Activated CD4-positive, alpha-beta T cell treated with anti-CD3 and anti-CD28 coated beads, Interleukin-2, amount 10 ng/mL, durations not matched to agents 24 days and 14 days (primary cell): ENCODE measurements around the gene NCR3LG1. TPM values are rescaled to one million over a fixed set of nuclear protein-coding genes. Genes with fewer than 3 reads are reported as not detected.

Source experiments
- DNase-seq: peaks from one replicate; pipeline ENCODE4 v3.0.0; 2022
- H3K27ac Mint-ChIP-seq: one replicate; pipeline ENCODE4 v1.8.0; 2022; ENCODE audit warnings: mild to moderate bottlenecking, mixed read lengths
- H3K27me3 Mint-ChIP-seq: one replicate; pipeline ENCODE4 v1.8.0; 2022; ENCODE audit warnings: mixed read lengths
- H3K36me3 Mint-ChIP-seq: one replicate; pipeline ENCODE4 v1.8.0; 2022; ENCODE audit warnings: low read depth, mild to moderate bottlenecking, mixed read lengths
- H3K4me1 Mint-ChIP-seq: one replicate; pipeline ENCODE4 v1.8.0; 2021; ENCODE audit warnings: mixed read lengths
- H3K4me3 Mint-ChIP-seq: one replicate; pipeline ENCODE4 v1.8.0; 2022; ENCODE audit warnings: mild to moderate bottlenecking, moderate library complexity, mixed read lengths
- H3K9me3 Mint-ChIP-seq: one replicate; pipeline ENCODE4 v1.8.0; 2021; ENCODE audit warnings: mixed read lengths
- intact Hi-C: fragments of 100-400 bp; cut with micrococcal nuclease; formaldehyde crosslinking; loops from one replicate; pipeline ENCODE4 v1.15.1; 2023
- total RNA-seq: library from RNA; stranded (reverse); gene quantifications from 2 replicates; pipeline ENCODE4 v1.2.3, GENCODE V29; 2022

NCR3LG1 gene
- total RNA-seq, result 4.4 and 4.5 TPM in 2 replicates

- no peaks in the 10 kb centered on the region for H3K9me3 Mint-ChIP-seq
- H3K36me3 Mint-ChIP-seq, result peaks cover 5% of the 10 kb centered on the region
- intact Hi-C loops, result loop anchor here (1.0 to 5.0 kb wide), 2 partner anchors 75 to 274 kb away; partner anchors contain the start of genes NUCB2 and RPS13
- peaks cover 27% of the 10 kb centered on the region for H3K4me1 Mint-ChIP-seq
- H3K27me3 Mint-ChIP-seq, result peaks cover 33% of the 10 kb centered on the region
- peak within 1 kb of the TSS; percentile 92 for H3K27ac Mint-ChIP-seq
- DNase-seq, result peak; percentile 86
- peak within 1 kb of the TSS; percentile 93 for H3K4me3 Mint-ChIP-seq
Measured at GRCh38 chr11:17351510-17352176, at the start of gene NCR3LG1. NCR3LG1 (plus strand) TSS chr11:17351800; CDS start chr11:17351970, 170 bp downstream.

- Mint-ChIP-seq H3K4me1 (no peaks in the 10 kb centered on the region), H3K9me3 (no peaks in the 10 kb centered on the region), H3K27me3 (no peaks in the 10 kb centered on the region), H3K36me3 (peaks cover 25% of the 10 kb centered on the region), H3K27ac (no peak overlapping the region), H3K4me3 (no peak overlapping the region)
- intact Hi-C loops, result loop anchor here (2.0 kb wide), 2 partner anchors 15 to 37 kb away; partner anchors contain the start of gene NUCB2
- no peak for DNase-seq
Measured at GRCh38 chr11:17313349-17314231, 38.0 kb upstream of the NCR3LG1 start.

GRCh38 chr11:17314232-17314547 is 37.4 kb upstream of the NCR3LG1 start:
- no peaks in the 10 kb centered on the region for H3K4me1 Mint-ChIP-seq
- peaks cover 30% of the 10 kb centered on the region for H3K36me3 Mint-ChIP-seq
- H3K4me3 Mint-ChIP-seq, result no peak overlapping the region
- H3K27me3 Mint-ChIP-seq, result no peaks in the 10 kb centered on the region
- H3K9me3 Mint-ChIP-seq, result no peaks in the 10 kb centered on the region
- intact Hi-C loops, result loop anchor here (2.0 kb wide), 2 partner anchors 15 to 37 kb away; partner anchors contain the start of gene NUCB2
- H3K27ac Mint-ChIP-seq, result no peak overlapping the region
- peak; percentile 41 for DNase-seq

- H3K36me3 Mint-ChIP-seq, result peaks cover 33% of the 10 kb centered on the region
- intact Hi-C loops, result loop anchor here (2.0 kb wide), 2 partner anchors 16 to 38 kb away; partner anchors contain the start of gene NUCB2
- H3K4me1 Mint-ChIP-seq, result no peaks in the 10 kb centered on the region
- no peak overlapping the region for H3K27ac Mint-ChIP-seq
- no peaks in the 10 kb centered on the region for H3K9me3 Mint-ChIP-seq
- DNase-seq, result no peak
- no peaks in the 10 kb centered on the region for H3K27me3 Mint-ChIP-seq
- no peak overlapping the region for H3K4me3 Mint-ChIP-seq
Measured at GRCh38 chr11:17314904-17315426, 36.6 kb upstream of the NCR3LG1 start.

- Mint-ChIP-seq H3K36me3 (peaks cover 51% of the 10 kb centered on the region), H3K4me3 (no peak overlapping the region), H3K27me3 (no peaks in the 10 kb centered on the region), H3K9me3 (peaks cover 5% of the 10 kb centered on the region), H3K27ac (no peak overlapping the region), H3K4me1 (peaks cover 3% of the 10 kb centered on the region)
- peak; percentile 47 for DNase-seq
- intact Hi-C loops, result no loop called here
Measured at GRCh38 chr11:17328871-17329494, 22.6 kb upstream of the NCR3LG1 start.

- Mint-ChIP-seq H3K4me1 (peaks cover 3% of the 10 kb centered on the region), H3K27me3 (no peaks in the 10 kb centered on the region), H3K9me3 (no peaks in the 10 kb centered on the region), H3K4me3 (no peak overlapping the region), H3K27ac (no peak overlapping the region), H3K36me3 (peaks cover 38% of the 10 kb centered on the region)
- intact Hi-C loops, result no loop called here
- DNase-seq, result no peak
Measured at GRCh38 chr11:17331669-17332068, 19.9 kb upstream of the NCR3LG1 start.

GRCh38 chr11:17333799-17334586 is 17.6 kb upstream of the NCR3LG1 start:
- H3K27me3 Mint-ChIP-seq, result no peaks in the 10 kb centered on the region
- no peaks in the 10 kb centered on the region for H3K9me3 Mint-ChIP-seq
- peak; percentile 58 for DNase-seq
- no peak overlapping the region for H3K4me3 Mint-ChIP-seq
- no peak overlapping the region for H3K27ac Mint-ChIP-seq
- intact Hi-C loops, result no loop called here
- H3K36me3 Mint-ChIP-seq, result peaks cover 26% of the 10 kb centered on the region
- H3K4me1 Mint-ChIP-seq, result peaks cover 3% of the 10 kb centered on the region

GRCh38 chr11:17343257-17343656 is 8.3 kb upstream of the NCR3LG1 start:
- peaks cover 18% of the 10 kb centered on the region for H3K36me3 Mint-ChIP-seq
- H3K4me3 Mint-ChIP-seq, result no peak overlapping the region
- peaks cover 10% of the 10 kb centered on the region for H3K4me1 Mint-ChIP-seq
- no peaks in the 10 kb centered on the region for H3K27me3 Mint-ChIP-seq
- no peaks in the 10 kb centered on the region for H3K9me3 Mint-ChIP-seq
- DNase-seq, result no peak
- intact Hi-C loops, result no loop called here
- H3K27ac Mint-ChIP-seq, result no peak overlapping the region

GRCh38 chr11:17343907-17344306 is 7.7 kb upstream of the NCR3LG1 start:
- Mint-ChIP-seq H3K4me1 (peaks cover 10% of the 10 kb centered on the region), H3K27me3 (no peaks in the 10 kb centered on the region), H3K4me3 (no peak overlapping the region), H3K36me3 (peaks cover 18% of the 10 kb centered on the region), H3K9me3 (no peaks in the 10 kb centered on the region), H3K27ac (no peak overlapping the region)
- intact Hi-C loops, result no loop called here
- no peak for DNase-seq

GRCh38 chr11:17347676-17348075 is 3.9 kb upstream of the NCR3LG1 start:
- no peak for DNase-seq
- no peaks in the 10 kb centered on the region for H3K9me3 Mint-ChIP-seq
- peaks cover 15% of the 10 kb centered on the region for H3K27me3 Mint-ChIP-seq
- intact Hi-C loops, result no loop called here
- H3K36me3 Mint-ChIP-seq, result peaks cover 14% of the 10 kb centered on the region
- peaks cover 25% of the 10 kb centered on the region for H3K4me1 Mint-ChIP-seq
- no peak overlapping the region for H3K4me3 Mint-ChIP-seq
- no peak overlapping the region for H3K27ac Mint-ChIP-seq

- Mint-ChIP-seq H3K9me3 (no peaks in the 10 kb centered on the region), H3K27me3 (peaks cover 29% of the 10 kb centered on the region), H3K36me3 (peaks cover 5% of the 10 kb centered on the region), H3K27ac (peak overlapping the region; percentile 57), H3K4me3 (peak overlapping the region; percentile 93), H3K4me1 (peaks cover 27% of the 10 kb centered on the region)
- intact Hi-C loops, result loop anchor here (1.0 to 5.0 kb wide), 2 partner anchors 74 to 273 kb away; partner anchors contain the start of genes NUCB2 and RPS13
- DNase-seq, result no peak
Measured at GRCh38 chr11:17350455-17351171, 987 bp upstream of the NCR3LG1 start.

GRCh38 chr11:17351172-17351509 is 459 bp upstream of the NCR3LG1 start:
- H3K36me3 Mint-ChIP-seq, result peaks cover 5% of the 10 kb centered on the region
- peaks cover 27% of the 10 kb centered on the region for H3K4me1 Mint-ChIP-seq
- no peaks in the 10 kb centered on the region for H3K9me3 Mint-ChIP-seq
- intact Hi-C loops, result loop anchor here (1.0 to 5.0 kb wide), 2 partner anchors 75 to 274 kb away; partner anchors contain the start of genes NUCB2 and RPS13
- H3K27ac Mint-ChIP-seq, result peak overlapping the region; percentile 57
- peak overlapping the region; percentile 93 for H3K4me3 Mint-ChIP-seq
- DNase-seq, result no peak
- peaks cover 29% of the 10 kb centered on the region for H3K27me3 Mint-ChIP-seq
